GM06990 (cell line): ENCODE data around the gene SMOC1.

ENCODE experiments used
- DNase-seq: peaks from one replicate; pipeline ENCODE4 v3.0.0-alpha.2; 2011; ENCODE audit not compliant: insufficient read length; ENCODE audit errors: extremely low read depth
- H3K27me3 ChIP-seq: replicated peaks from 2 replicates; pipeline ENCODE4 v1.6.0; 2011; ENCODE audit warnings: low read length; ENCODE audit not compliant: control insufficient read depth, insufficient read depth
- H3K36me3 ChIP-seq: 2 replicates; pipeline ENCODE4 v1.5.1; 2011; ENCODE audit warnings: low read length; ENCODE audit not compliant: control insufficient read depth, insufficient read depth
- H3K4me3 ChIP-seq: replicated peaks from 2 replicates; pipeline ENCODE4 v1.5.1; 2011; ENCODE audit warnings: low read depth, mild to moderate bottlenecking, control low read depth, low read length
- CTCF ChIP-seq: IDR thresholded peaks from 2 replicates; pipeline ENCODE4 v1.5.1; 2011; ENCODE audit warnings: low read length, control low read depth, mild to moderate bottlenecking, inconsistent platforms; ENCODE audit not compliant: insufficient read depth, poor library complexity, severe bottlenecking

SMOC1 gene

GRCh38 chr14:70029296-70030132 lies 150.3 kb downstream of the SMOC1 start:
- no peak for DNase-seq
- Histone ChIP-seq H3K36me3 (no peaks in the 10 kb centered on the region), H3K27me3 (no peaks in the 10 kb centered on the region), H3K4me3 (no peak overlapping the region)
- no peak for TF ChIP-seq CTCF

GRCh38 chr14:70032016-70032415 lies 152.8 kb downstream of the SMOC1 start:
- no peak for TF ChIP-seq CTCF
- H3K4me3 ChIP-seq, result no peak overlapping the region

GRCh38 chr14:70032447-70032846 lies 153.2 kb downstream of the SMOC1 start:
- H3K27me3 ChIP-seq, result no peaks in the 10 kb centered on the region
- no peak for TF ChIP-seq CTCF
- DNase-seq, result no peak
- H3K36me3 ChIP-seq, result no peaks in the 10 kb centered on the region
- no peak overlapping the region for H3K4me3 ChIP-seq

More at GRCh38 chr14:70032016-70032415, 152.8 kb downstream of the SMOC1 start:
- DNase-seq, result no peak
- Histone ChIP-seq H3K27me3 (no peaks in the 10 kb centered on the region), H3K36me3 (no peaks in the 10 kb centered on the region)

- TF ChIP-seq CTCF, result no peak
- no peak for DNase-seq
- Histone ChIP-seq H3K36me3 (no peaks in the 10 kb centered on the region), H3K4me3 (no peak overlapping the region), H3K27me3 (no peaks in the 10 kb centered on the region)
These were observed 153.9 kb downstream of the SMOC1 start for GRCh38 chr14:70033116-70033515.

GRCh38 chr14:70033561-70033960 lies 154.3 kb downstream of the SMOC1 start:
- no peak for DNase-seq
- Histone ChIP-seq H3K27me3 (no peaks in the 10 kb centered on the region), H3K36me3 (no peaks in the 10 kb centered on the region), H3K4me3 (no peak overlapping the region)
- TF ChIP-seq CTCF, result no peak
